Activated CD8-positive, alpha-beta memory T cell treated with anti-CD3 and anti-CD28 coated beads, Interleukin-2, amount 50 U/mL, for 1 hour (primary cell): Measurements from ENCODE around the gene PPP4R3A.
"Not testable (repeated sequence)": the region's sequence is repeated elsewhere in the genome, so short reads cannot be mapped to it uniquely, and the experiment has no call there.

Source experiments
- DNase-seq: peaks from one replicate; pipeline ENCODE4 v3.0.0-alpha.2; 2020; ENCODE audit errors: extremely low read depth

Gene PPP4R3A

DNA sequence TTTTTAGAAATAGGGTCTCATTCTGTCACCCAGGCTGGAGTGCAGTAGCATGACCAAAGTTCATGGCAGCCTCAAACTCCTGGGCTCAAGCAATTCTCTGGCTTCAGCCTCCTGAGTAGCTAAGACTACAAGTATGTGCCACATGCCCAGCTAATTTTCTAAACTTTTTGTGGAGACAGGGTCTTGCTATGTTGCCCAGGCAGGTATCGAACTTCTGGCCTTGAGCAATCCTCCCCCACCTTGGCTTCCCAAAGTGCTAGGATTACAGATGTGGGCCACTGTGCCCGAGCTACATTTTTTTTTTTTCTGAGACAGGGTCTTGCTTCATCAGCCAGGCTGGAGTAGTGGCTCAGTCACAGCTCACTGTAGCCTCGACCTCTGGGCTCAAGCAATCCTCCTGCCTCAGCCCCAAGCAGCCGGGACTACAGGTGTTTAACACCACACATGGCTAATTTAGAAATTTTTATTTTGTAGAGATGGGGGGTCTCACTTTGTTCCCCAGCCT, 7.1 kb downstream of the PPP4R3A start:
- no peak for DNase-seq

DNA sequence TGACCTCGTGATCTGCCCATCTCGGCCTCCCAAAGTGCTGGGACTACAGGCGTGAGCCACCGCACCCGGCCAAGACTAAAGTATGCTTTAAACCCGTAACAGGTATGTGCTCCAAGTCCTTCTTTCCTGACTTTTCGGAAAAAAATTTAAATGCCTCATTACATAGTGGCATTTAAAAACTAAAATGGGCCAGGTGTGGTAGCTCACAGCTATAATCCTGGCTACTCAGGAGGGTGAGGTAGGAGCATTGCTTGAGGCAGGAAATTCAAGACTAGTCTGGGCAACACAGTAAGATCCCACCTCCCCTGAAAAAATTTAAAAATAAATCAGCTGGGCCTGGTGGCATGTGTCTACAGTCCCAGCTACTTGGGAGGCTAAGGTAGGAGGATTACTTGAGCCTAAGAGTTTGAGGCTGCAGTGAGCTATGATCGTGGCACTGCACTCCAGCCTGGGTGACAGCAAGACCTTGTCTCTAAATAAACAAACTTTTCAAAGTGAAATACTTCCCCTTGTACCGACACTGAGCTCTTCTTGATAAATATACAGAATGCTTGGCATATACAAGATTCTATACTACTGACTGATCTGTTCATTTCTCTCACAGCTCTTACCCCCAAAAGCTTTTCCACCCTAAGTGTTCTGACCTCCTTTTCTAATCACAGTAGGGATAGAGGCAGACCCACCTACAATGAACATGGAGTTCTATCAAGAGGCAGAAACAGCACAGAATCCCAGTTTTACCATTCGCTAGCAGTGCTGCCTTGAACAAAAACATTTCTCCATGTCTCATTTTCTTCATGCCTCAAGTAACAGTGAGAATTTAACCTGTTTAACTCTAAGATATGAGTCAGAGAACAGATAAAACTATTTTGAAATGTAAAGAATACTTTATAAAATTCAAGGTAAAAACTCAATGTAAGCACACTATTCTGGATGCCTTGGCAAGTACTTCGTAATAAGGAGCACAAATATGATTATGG, 7.9 kb downstream of the PPP4R3A start:
- no peak for DNase-seq

DNA sequence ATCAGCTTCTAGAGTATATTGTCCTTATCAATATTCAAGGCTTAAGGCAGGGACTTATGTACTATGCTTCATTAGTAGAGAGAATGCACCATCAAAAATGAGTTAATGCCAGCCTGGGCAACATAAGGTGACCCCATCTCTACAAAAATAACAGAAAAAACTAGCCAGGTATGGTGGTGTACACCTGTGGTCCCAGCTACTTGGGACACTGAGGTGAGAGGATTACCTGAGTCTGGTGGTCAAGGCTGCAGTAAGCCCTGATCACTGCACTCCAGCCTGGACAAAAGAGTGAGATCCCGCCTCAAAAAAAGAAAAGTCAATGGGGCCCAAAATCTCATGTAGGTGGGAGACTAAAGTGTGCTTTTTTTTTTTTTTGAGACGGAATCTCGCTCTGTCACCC, 8.8 kb downstream of the PPP4R3A start:
- DNase-seq = no peak

DNA sequence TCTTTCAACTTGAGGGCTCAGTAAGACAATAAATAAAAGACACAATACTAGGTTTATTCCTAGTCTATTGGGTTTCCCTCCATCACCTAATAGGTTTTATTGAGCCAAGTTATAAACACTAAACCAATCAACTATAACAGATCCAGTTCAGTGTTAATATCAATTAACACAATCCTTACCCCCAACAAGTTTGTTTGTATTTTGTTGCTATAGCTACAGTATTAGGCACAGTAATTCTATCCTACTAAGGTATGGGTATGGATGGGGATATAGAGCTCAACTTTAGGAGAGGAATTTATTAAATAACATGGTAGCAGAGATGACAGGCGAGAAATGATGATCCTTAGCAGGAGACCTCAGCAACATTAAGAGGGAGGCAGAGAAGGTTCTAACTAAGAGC, 13.3 kb downstream of the PPP4R3A start:
- DNase-seq = no peak

DNA sequence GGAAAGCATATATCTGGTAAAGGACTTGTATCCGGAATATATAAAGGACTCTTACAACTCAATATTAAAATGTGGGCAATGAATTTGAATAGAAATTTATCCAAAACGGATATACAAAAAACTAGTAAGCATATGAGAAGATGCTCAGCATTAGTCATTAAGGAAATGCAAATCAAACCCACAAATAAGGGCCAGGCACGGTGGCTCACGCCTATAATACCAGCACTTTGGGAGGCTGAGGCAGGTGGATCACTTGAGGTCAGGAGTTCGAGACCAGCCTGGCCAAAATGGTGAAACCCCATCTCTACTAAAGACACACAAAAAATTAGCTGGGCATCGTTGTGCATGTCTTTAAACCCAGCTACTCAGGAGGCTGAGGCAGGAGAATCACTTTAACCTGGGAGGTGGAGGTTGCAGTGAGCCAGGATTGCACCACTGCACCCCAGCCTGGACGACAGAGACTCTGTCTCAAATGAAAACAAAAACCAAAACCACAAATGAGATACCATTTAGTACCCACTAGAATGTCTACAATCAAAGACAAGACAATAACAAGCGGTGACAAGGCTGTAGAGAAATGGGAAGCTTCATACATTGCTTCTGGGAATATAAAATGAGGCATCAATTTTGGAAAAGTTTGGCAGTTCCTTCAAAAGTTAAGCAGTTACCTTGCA, 15.6 kb downstream of the PPP4R3A start:
- not testable (repeated sequence) for DNase-seq

DNA sequence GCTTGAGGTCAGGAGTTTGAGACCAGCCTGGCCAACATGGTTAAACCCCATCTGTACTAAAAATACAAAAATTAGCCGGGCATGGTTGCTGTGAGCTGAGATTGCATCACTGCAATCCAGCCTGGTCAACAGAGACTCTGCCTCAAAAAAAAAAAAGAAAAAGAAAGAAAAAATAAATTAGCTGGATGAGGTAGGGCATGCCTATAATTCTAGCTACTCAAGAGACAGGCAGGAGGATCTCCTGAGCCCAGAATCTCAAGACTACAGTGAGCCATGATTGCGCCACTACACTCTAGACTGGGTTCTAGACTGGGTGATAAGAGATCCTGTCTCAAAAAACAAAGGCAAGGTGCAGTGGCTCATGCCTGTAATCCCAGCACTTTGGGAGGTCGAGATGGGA, 16.9 kb downstream of the PPP4R3A start:
- no peak for DNase-seq

DNA sequence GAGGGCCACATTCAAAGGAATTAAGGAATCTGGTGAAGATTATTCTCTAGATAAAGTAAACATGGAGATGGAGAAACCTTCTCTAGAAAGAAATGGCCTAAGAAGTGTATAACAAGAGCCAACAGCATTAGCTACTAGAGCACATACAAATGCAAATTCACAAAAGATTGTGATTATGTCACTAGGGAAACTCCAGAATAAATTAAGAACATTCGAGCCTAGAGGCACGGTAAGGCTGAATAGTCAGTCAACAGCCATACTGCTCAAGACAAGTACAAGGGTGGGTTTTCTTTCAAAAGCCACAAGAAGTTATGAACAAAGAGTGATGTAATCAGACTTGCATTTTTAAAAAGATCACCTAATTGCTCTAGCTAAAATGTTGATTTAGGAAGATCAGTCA, 25.4 kb downstream of the PPP4R3A start:
- DNase-seq = no peak

DNA sequence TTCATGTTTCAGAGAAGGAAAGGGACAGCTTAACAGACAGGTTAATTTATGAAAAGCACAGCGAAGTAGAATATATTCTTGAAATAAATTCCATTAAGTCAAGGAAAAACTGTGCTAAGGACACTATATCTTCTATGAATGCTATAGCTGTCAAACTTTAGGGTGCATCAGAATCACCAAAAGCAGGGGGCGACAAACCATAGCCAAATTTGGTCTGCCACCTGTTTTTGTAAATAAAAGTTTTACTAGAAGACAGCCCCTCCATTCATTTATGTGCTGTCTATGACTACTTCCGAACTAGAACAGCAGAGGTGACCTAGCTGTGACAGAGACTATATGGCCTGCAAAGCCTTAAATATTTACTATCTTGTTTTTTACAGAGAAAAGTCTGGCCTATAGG, 25.9 kb downstream of the PPP4R3A start:
- DNase-seq = no peak

DNA sequence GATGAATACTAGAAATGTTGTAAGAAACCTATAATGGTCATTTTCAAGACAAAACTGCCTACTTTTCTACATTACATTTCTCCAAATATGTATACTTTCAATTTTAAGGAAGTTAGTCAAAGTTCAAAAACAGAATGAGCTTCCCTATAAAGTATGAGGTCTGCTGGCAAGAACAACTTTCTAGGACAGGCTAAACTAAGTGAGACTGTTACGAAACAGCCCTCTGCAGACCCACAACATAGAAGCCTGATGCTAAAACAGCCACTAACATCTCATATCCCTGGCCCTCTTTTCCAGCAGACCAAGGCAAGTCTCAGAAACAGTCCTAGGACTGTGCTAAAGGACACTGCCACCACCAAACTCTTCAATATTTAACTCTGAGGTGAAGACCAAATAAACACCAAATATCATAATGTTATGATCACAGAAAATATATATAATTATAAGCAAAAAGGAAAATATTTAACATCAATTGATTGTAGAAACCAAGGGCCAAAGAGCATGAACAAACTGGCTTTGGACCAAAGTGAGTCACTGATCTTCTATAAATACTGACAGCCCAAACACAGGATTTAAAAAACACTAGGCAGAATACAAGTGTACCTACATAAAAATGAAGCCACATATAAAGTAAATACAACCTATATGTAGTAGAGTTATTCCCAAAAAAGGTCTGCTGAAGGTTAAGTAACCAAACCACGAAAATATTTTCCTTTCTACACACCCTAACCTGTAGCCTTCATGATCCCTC, 27.7 kb downstream of the PPP4R3A start:
- no peak for DNase-seq

DNA sequence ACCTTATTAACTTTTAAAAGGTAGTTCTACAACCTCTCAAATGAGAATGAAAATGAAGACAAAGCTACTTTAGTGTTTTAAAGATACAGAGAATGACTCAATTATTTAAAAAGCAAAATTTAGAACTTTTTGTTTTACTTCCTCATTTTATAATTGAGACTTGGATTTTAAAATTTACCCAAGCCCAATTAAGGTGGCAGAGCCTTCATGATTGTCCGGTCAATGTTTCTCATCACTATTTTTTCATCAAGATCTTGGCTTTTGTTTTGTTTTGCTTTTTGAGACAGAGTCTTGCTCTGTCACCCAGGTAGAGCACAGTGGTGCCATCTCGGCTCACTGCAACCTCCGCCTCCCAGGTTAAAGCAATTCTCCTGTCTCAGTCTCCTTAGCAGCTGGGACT, 32.7 kb downstream of the PPP4R3A start:
- DNase-seq = no peak

DNA sequence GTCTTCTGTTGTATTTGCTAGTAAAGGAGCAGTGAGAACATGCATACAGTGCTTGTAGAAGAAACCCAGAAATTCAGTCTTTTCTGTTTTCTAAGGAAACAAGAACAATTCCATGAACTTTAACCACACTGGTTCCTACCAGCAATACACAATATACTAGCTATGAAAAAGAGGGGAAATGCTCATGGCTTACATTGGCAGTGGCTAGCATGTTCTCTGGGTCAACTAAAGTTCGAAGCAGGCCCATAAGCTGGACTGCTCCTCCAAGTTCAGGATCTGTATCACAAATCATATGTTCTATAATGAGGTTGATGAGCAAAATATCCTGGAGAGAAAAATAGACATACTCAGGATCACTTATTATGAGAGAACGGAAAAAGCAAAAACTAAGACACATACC, 37.1 kb downstream of the PPP4R3A start:
- no peak for DNase-seq

DNA sequence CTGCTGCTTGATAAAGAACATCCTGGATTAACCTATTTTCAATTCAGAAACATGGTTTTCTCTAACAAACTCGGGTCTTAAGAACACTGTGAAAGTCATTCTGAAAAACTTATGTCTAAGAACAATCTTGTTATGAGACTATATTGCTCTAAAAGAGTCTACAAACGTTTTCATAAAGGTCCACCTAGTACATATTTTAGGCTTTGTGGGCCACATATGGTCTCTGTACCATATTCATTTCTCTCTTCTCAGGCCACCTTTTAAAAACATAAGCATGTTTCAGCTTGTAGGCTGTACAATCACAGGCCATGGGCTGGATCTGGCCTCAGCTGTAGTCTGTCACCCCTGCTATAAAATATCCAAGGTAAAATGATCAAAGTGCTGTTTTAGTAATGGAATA, 39.9 kb downstream of the PPP4R3A start:
- DNase-seq = no peak

DNA sequence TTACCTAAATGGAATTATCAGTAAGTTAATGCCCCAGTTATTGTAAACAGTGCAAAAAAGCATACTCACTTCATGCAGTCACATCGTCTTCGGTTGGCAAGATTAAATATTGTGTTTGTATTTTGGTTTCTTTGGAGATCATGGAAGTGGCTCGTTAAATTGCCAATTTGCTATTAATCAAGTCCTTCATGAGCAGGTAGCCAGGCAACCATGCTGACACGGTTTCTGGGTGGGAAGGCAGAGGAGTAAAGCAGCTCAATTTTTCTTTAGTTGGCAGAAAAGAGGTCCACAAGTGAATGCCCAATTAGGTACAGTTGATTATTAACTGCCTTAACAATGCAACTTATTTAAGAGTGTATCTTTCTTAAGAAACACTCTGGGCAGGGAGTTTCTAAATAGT, 43.9 kb downstream of the PPP4R3A start:
- DNase-seq = no peak

DNA sequence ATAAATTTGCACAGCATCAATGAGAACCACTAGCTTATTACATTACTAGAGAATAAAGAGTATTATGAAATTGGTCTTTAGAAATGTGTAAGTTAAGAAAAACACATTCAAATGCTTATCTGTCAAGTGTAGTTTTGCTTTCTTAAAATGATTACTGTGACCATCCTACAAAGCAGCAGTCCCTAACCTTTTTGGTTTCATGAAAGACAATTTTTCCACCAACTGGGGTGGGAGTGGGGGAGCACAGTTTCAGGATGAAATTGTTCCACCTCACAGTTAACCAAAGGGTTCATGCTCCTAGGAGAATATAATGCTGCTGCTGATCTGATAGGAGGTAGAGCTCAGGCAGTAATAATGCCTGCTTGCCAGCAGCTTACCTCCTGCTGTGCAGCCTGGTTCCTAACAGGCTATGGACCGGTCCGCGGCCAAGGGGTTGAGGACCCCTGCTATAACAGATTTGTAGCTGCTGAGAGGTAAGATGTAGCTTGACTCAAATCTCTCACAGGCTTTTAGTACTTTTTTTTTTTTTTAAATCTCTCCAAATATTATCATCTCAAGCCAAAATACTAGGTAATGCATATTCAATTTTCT, 45.4 kb downstream of the PPP4R3A start:
- no peak for DNase-seq

DNA sequence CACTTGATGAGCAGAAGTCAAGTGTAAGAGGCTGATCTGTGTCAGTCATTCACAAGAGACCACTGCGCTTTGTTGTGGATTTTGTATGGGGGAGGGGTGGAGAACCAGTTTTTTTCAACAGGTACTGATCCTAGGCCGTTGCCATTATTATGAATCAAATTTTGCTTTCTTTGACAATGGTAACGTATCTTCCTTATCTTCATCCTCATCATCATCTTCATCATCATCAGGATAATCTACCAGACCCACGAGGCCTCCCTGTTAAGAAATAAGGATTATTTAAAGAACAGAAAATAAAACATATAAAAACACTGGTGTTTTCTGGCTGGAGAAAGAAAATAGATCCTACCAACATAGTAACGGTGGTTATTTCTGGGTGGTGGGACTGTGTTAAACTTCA, 51.5 kb downstream of the PPP4R3A start:
- DNase-seq = no peak

DNA sequence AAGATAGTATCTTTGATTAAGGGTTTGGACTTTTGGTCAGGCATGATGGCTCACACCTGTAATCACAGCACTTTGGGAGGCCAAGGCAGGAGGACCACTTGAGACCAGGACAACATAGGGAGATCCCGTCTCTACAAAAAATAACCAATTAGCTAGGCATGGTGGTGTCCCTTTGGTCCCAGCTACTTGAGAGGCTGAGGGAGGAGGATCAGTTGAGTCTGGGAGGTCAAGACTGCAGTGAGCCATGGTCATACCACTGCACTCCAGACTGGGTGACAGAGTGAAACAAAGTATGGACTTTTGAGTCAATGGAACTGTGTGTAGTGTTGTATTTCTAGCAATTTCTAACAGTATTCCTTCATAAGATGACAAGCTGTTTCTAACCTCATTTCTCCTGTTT, 53.8 kb downstream of the PPP4R3A start:
- DNase-seq = no peak

DNA sequence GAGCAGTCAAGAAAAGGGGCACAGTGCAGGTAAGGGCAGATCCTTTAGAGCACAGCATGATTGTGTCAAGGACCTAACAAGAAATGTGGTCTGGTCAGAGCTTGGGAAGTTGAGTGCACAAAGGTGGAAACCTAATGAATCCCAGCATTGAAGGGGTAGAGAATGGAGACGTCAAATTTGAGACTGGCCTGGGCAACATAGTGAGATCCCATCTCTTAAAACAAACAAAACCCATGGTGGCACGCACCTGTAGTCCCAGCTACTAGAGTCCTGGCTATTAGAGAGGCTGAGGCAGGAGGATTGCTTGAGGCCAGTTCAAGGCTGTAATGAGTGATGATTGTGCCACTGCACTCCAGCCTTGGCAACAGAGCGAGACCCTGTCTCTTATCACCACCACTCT, 55.5 kb downstream of the PPP4R3A start:
- no peak for DNase-seq

DNA sequence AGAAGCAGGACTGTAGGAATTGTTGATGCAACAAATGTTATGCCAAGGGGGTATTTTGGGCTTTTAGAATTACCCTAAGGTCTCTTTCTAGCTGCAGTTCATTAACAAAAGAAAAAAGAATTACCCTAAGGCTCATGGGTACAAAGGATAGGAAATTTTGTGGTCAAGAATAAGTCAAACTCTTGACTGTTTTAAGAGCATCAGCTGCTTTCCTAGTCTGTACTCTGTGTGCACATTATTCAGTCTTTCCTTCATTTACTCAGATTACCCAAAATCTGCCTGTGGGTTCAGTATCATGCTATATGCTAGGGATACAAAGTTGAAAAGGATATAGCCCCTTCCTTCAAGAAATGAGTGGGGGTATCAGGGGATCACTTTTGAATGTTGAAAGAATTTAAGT, 56.0 kb downstream of the PPP4R3A start:
- no peak for DNase-seq

DNA sequence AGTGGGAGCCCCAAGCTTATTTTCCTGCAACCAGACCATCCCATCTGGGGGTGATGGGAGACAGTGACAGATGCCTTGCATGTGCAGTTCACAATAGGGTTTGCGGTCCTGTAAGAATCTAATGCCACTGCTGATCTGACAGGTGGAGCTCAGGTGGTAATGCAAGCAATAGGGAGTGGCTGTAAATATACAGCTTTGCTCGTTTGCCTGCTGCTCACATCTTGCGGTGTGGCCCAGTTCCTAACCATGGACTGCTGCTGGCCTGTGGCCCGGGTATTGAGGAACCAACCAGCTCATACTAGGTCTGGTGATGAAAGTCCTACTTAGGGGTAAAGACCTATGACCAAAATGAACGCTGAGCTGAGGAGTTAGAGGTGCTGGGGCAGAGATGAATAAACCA, 56.4 kb downstream of the PPP4R3A start:
- DNase-seq = no peak

DNA sequence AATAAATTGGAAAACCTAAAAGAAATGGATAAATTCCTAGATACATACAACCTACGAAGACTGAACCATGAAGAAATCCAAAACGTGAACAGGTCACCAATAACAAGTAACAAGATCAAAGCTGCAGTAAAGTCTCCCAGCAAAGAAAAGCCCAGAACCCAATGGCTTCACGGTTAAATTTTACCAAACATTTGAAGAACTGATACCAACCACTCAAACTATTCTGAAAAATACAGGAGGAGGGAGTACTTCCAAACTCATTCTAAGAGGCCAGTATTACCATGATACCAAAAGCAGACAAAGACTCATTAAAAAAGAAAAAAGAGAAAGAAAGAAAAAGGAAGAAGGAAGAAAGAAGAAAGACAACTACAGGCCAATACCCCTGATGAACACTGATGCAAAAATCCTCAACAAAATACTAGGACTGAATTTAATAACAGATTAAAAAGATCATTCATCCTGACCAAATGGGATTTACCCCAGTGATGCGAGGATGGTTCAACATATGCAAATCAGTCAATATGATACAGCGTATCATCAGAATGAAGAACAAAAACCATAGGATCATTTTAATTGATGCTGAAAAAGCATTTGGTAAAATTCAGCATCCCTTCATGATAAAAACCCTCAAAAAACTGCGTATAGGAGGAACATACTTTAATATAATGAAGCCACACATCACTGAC, 65.6 kb downstream of the PPP4R3A start:
- DNase-seq = no peak

DNA sequence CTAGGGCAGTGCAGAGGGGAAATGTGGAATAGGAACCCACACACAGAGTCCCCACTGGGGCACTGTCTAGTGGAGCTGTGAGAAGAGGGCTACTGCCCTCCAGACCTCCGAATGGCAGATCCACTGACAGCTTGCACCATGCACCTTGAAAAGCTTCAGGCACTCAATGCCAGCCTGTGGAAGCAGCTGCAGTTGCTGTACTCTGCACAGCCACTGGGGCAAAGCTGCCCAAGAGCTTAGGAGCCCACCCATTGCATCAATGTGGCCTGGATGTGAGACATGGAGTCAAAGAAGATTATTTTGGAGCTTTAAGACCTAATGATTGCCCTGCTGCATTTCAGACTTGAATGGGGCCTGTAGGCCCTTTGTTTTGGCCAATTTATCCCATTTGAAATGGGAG, 70.8 kb downstream of the PPP4R3A start:
- DNase-seq = no peak
